ENCODE data around the gene LRRC4C. TPM values are rescaled to one million over a fixed set of nuclear protein-coding genes. Genes with fewer than 3 reads are reported as not detected.

Gene LRRC4C
- total RNA-seq, 2 donors from 2014 or later = 0.84 to 0.95 TPM

- WGBS, 2 experiments (ENCODE audit: insufficient coverage in 1 of 2, insufficient read length in 1 of 2) = 97 to 100% methylated on average over 1 of the region's 1 CpG
Measured at GRCh38 chr11:40569947-40570531, 889.4 kb downstream of the LRRC4C start.

GRCh38 chr11:40567392-40567791, 892.1 kb downstream of the LRRC4C start:
- no peak overlapping the region for H3K4me3 Mint-ChIP-seq
- Histone ChIP-seq H3K9ac (ENCODE audit: extremely low read depth, low read length, poor library complexity, severe bottlenecking) (no peak overlapping the region), H3K9me3 (ENCODE audit: control insufficient read depth, low read length) (no peaks in the 10 kb centered on the region), H3K36me3 (ENCODE audit: control insufficient read depth, insufficient read depth, low read length) (no peaks in the 10 kb centered on the region), H3K27ac (ENCODE audit: low read depth, low read length) (no peak overlapping the region), H3K4me1 (ENCODE audit: control insufficient read depth, insufficient read depth, low read length) (no peaks in the 10 kb centered on the region), H3K27me3 (ENCODE audit: control insufficient read depth, insufficient read depth, low read length, poor library complexity, severe bottlenecking) (no peaks in the 10 kb centered on the region), H3K4me3 (ENCODE audit: low read length) (no peak overlapping the region)
- DNase-seq = no peak
- H3K27me3 Mint-ChIP-seq (ENCODE audit: insufficient read depth) = no peaks in the 10 kb centered on the region
- 94% methylated on average over 1 of the region's 1 CpG; no CpG with 5 or more reads in 1 of the 2 experiments for WGBS, 2 experiments (ENCODE audit: insufficient coverage in 1 of 2, insufficient read length in 1 of 2)
- no peaks in the 10 kb centered on the region for H3K9me3 Mint-ChIP-seq
- no peak for TF ChIP-seq CTCF (conservative IDR thresholded peaks at IDR 0.05)
- no peaks in the 10 kb centered on the region for H3K4me1 Mint-ChIP-seq
- H3K27ac Mint-ChIP-seq = no peak overlapping the region
- no peaks in the 10 kb centered on the region for H3K36me3 Mint-ChIP-seq (ENCODE audit: low read depth)

More at GRCh38 chr11:40569947-40570531, 889.4 kb downstream of the LRRC4C start:
- Histone ChIP-seq H3K9ac (ENCODE audit: extremely low read depth, low read length, poor library complexity, severe bottlenecking) (no peak overlapping the region), H3K36me3 (ENCODE audit: control insufficient read depth, insufficient read depth, low read length) (no peaks in the 10 kb centered on the region), H3K4me3 (ENCODE audit: low read length) (no peak overlapping the region), H3K9me3 (ENCODE audit: control insufficient read depth, low read length) (no peaks in the 10 kb centered on the region), H3K27ac (ENCODE audit: low read depth, low read length) (no peak overlapping the region), H3K27me3 (ENCODE audit: control insufficient read depth, insufficient read depth, low read length, poor library complexity, severe bottlenecking) (no peaks in the 10 kb centered on the region), H3K4me1 (ENCODE audit: control insufficient read depth, insufficient read depth, low read length) (no peaks in the 10 kb centered on the region)
- Mint-ChIP-seq H3K4me1 (no peaks in the 10 kb centered on the region), H3K4me3 (no peak overlapping the region), H3K27me3 (ENCODE audit: insufficient read depth) (no peaks in the 10 kb centered on the region), H3K36me3 (ENCODE audit: low read depth) (no peaks in the 10 kb centered on the region), H3K27ac (no peak overlapping the region), H3K9me3 (no peaks in the 10 kb centered on the region)
- no peak for DNase-seq
- no peak for TF ChIP-seq CTCF (conservative IDR thresholded peaks at IDR 0.05)

- Histone ChIP-seq H3K4me3 (ENCODE audit: low read length) (no peak overlapping the region), H3K9ac (ENCODE audit: extremely low read depth, low read length, poor library complexity, severe bottlenecking) (no peak overlapping the region), H3K4me1 (ENCODE audit: control insufficient read depth, insufficient read depth, low read length) (no peaks in the 10 kb centered on the region), H3K36me3 (ENCODE audit: control insufficient read depth, insufficient read depth, low read length) (no peaks in the 10 kb centered on the region), H3K9me3 (ENCODE audit: control insufficient read depth, low read length) (no peaks in the 10 kb centered on the region), H3K27me3 (ENCODE audit: control insufficient read depth, insufficient read depth, low read length, poor library complexity, severe bottlenecking) (no peaks in the 10 kb centered on the region), H3K27ac (ENCODE audit: low read depth, low read length) (no peak overlapping the region)
- no peaks in the 10 kb centered on the region for H3K4me1 Mint-ChIP-seq
- no peak overlapping the region for H3K4me3 Mint-ChIP-seq
- TF ChIP-seq CTCF (conservative IDR thresholded peaks at IDR 0.05) = no peak
- 40 to 94% methylated on average over 1 to 3 of the region's 3 CpGs for WGBS, 2 experiments (ENCODE audit: insufficient coverage in 1 of 2, insufficient read length in 1 of 2)
- no peaks in the 10 kb centered on the region for H3K9me3 Mint-ChIP-seq
- no peaks in the 10 kb centered on the region for H3K27me3 Mint-ChIP-seq (ENCODE audit: insufficient read depth)
- H3K27ac Mint-ChIP-seq = no peak overlapping the region
- H3K36me3 Mint-ChIP-seq (ENCODE audit: low read depth) = no peaks in the 10 kb centered on the region
- DNase-seq = no peak
Measured at GRCh38 chr11:40544162-40544561, 915.3 kb downstream of the LRRC4C start.

Measured in endodermal cell (in vitro differentiated cells).